GM19328 (cell line): Measurements from ENCODE around the gene PSPN.
"Not testable (repeated sequence)": the region's sequence is repeated elsewhere in the genome, so short reads cannot be mapped to it uniquely, and the experiment has no call there.

Source experiments
- ATAC-seq: cut with Tn5 transposase; IDR thresholded peaks from one replicate; pipeline ENCODE4 v1.9.1; 2021; ENCODE audit warnings: mild to moderate bottlenecking, moderate library complexity; ENCODE audit not compliant: unreplicated experiment

PSPN gene

DNA sequence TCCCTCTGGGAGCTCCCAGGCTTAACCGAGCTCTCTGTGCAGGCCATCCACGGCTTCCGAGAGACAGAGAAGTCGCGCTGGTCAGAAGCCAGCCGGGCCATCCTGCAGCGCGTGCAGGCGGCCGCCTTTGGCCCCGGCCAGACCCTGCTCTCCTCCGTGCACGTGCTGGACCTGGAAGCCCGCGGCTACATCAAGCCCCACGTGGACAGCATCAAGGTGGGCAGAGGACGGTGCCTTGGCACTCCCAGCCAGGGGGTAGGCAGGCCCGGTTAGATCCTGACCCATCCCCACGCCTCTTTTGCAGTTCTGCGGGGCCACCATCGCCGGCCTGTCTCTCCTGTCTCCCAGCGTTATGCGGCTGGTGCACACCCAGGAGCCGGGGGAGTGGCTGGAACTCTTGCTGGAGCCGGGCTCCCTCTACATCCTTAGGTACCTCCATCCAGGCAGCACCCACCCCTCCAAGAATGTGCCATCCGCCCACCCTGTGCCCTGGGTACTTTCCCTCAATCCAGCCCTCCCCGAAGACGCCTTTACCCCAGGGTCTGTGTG, 1.5 kb downstream of the PSPN start:
- ATAC-seq = no peak

DNA sequence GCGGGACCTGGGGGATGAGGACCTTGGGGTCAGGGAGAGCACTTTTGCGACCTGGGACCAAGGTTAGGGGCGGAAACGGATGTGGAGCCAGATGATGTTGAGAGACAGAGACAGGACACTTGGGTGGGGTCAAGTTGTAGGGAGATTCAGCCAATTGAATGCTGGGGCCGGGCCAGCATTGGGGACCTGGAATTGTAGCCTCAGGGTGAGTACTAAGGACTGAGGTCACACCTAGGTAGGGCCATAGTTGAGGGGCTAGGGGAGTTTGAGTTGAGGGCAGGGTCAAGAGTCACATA, 2.0 kb downstream of the PSPN start:
- no peak for ATAC-seq

DNA sequence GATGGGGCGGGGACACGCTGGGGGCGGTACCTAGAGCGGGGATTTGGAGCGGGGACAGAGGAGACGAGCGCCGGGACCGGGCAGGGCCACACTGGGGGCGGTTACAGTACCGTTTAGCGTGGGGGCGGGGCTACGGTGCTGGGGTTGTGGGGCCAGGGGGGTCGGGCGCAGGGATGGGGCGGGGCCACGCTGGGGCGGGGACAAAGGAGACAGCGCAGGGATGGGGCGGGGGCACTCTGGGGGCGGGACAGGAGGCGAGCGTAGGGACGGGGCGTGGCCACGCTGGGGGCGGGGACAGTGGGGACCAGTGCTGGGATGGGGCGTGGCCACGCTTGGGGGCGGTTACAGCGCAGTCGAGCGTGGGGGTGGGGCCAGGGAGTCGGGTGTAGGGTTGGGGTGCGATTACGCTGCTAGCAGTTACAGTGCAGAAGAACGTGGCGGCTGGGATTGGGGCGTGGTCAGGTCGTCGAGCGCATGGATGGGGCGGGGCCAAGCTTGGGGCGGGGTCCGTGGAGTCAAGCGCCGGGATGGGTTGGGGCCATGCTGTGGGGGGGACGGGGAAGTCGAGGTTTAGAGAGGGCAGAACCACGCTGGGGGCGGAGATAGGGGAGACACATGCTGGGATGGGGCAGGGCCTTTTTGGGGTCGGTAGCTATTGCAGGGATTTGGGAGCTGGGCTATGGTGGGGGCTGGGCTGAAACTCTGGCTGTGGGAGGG, 2.5 kb downstream of the PSPN start:
- ATAC-seq = peak; percentile 56

DNA sequence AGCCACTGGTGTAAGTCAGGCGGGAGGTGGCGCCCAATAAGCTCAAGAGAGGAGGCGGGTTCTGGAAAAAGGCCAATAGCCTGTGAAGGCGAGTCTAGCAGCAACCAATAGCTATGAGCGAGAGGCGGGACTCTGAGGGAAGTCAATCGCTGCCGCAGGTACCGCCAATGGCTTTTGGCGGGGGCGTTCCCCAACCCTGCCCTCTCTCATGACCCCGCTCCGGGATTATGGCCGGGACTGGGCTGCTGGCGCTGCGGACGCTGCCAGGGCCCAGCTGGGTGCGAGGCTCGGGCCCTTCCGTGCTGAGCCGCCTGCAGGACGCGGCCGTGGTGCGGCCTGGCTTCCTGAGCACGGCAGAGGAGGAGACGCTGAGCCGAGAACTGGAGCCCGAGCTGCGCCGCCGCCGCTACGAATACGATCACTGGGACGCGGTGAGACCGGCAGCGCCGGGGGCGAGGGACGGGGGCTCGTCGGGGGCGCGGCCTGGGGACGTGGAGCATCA, 3.1 kb downstream of the PSPN start, which contains the start of gene ALKBH7:
TSS of gene ALKBH7 (plus strand) at position 201 of the 502 bp plus-strand sequence. CDS start at position 228, 27 bp downstream.
- ATAC-seq = peak; percentile 66

DNA sequence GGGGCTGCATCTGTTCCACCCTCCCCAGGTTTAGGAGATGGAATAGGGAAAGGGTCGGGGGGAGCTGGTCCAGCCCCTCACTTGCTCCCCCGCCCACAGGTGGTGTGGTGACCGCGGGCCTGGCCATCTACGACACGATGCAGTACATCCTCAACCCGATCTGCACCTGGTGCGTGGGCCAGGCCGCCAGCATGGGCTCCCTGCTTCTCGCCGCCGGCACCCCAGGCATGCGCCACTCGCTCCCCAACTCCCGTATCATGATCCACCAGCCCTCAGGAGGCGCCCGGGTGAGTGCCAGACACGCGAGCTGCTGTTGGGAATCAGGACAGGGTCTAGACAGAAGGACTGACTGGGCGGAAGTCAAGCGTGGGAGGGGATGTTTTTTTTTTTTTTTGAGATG, 11.4 kb downstream of the PSPN start:
- ATAC-seq = no peak

DNA sequence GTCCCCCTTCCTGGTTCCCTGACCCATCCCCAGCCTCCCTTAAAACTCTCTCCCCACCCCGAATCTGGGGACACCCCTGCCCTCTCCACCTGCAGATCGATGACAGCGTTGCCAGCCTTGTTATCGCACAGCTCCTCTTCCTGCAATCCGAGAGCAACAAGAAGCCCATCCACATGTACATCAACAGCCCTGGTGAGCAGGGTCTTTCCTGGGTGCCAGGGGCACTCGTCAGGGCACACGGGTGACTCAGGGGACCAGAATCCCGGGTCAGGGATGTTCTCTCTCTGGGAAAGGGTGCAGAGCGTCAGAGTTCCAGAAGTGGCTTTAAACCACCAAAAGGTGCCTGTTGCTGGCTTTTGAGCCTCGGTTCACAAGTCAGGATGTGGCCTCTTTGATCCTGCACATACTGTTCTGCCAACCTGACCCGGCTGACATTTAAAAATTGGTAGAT, 13.4 kb downstream of the PSPN start:
- no peak for ATAC-seq

DNA sequence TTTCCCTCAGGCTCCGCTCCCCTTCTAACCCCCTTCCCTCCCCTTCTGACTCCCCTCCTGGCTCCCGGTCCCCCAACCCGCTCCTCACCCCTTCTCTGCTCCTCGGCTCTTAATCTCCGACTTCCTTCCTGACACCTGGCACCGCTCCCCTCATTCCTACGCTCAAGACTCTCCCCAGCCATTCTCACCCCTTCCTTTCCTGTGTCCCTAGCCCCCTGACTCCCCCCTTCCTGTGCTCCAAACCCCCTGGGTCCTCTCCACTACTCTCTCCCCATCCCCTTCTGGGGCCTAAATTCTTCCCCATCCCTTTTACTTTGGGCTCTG, 13.7 kb downstream of the PSPN start:
- ATAC-seq = no peak

DNA sequence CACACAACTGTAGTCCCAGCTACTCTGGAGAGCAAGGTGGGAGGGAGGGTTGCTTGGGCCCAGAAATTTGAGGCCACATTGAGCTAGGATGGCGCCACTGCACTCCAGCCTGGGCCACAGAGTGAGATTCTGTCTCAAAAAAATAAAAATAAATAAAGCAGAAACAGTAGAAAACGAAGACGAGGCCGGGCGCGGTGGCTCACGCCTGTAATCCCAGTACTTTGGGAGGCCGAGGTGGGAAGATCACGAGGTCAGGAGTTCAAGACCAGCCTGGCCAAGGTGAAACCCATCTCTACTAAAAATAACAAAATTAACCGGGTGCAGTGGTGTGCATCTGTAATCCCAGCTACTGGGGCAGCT, 14.9 kb downstream of the PSPN start:
- not testable (repeated sequence) for ATAC-seq

DNA sequence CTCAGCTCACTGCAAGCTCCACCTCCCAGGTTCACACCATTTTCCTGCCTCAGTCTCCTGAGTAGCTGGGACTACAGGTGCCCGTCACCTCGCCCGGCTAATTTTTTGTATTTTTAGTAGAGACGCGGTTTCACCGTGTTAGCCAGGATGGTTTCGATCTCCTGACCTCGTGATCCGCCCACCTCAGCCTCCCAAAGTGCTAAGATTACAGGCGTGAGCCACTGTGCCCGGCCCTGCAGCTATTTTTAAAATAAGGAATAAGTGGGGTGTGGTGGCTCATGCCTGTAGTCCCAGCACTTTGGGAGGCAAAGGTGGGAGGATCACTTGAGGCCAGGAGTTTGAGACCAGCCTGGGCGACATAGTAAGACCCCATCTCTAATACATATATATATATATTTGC, 15.3 kb downstream of the PSPN start:
- not testable (repeated sequence) for ATAC-seq

DNA sequence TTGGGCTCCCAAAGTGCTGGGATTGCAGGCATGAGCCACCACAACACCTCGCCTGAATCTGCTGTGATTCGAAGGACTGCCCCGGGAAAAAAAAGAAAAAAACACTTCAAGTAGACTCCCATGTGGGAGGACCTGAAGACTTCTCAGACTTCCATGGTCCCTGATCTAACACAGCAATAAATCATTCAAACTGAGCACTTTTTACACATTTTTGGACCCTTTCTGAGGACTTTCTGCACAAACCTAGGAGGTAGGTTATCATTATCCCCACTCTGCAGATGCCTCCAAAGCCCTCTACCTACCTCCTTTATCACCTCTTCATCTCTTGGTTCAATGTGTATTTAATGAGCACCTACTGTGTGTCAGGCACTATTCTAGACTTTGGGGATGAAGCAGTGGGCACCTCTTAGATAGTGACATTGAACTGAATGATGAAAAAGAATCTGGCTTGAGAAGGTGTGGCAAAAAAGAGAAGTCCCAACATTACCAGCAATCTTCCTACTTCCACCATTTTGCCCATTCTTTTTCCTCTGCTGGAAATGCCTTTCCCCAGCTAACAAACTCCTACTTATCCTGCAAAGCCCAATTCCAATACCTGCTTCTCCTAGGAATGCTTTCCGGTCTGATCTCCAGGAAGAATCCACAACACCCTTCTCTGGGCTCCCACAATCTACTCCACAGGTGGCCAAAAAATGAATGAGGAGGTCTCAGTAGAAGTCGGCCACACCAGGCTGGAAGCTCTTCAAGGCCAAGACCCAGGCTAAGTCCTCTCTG, 16.0 kb downstream of the PSPN start:
- ATAC-seq = no peak

DNA sequence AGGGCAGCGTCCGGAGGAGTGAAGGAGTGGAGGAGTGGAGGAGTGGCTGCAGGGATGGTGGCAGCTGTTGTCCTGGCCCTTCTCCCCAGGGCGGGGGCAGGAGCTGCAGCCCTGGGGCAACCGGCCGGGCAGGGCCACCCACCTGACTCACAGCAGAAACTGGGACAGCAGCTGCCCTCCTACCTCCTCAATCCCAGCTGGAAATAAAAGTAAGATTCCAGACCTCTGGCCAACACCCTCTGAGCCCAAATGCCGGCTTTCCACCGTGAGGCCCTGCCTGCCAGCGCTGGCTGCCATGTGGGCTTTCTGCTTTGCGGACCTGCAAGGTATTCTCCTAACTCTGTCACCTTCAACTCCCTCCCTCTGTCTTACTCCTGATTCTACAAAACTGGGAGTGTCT, 17.7 kb downstream of the PSPN start:
- no peak for ATAC-seq

DNA sequence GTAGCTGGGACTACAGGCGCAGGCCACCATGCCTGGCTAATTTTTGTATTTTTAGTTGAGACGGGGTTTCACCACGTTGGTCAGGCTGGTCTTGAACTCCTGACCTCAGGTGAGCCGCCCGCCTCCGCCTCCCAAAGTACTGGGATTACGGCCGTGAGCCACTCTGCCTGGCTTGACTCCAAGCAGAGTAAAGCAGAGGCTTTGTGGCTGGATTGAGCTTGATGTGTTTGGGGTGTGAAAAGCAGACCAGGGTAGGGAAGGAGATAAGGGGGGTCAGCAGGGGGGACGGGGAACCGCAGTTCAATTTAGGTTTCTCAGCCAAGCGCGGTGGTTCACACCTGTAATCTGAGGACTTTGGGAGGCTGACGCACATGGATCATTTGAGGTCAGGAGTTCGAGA, 18.6 kb downstream of the PSPN start:
- no peak for ATAC-seq

DNA sequence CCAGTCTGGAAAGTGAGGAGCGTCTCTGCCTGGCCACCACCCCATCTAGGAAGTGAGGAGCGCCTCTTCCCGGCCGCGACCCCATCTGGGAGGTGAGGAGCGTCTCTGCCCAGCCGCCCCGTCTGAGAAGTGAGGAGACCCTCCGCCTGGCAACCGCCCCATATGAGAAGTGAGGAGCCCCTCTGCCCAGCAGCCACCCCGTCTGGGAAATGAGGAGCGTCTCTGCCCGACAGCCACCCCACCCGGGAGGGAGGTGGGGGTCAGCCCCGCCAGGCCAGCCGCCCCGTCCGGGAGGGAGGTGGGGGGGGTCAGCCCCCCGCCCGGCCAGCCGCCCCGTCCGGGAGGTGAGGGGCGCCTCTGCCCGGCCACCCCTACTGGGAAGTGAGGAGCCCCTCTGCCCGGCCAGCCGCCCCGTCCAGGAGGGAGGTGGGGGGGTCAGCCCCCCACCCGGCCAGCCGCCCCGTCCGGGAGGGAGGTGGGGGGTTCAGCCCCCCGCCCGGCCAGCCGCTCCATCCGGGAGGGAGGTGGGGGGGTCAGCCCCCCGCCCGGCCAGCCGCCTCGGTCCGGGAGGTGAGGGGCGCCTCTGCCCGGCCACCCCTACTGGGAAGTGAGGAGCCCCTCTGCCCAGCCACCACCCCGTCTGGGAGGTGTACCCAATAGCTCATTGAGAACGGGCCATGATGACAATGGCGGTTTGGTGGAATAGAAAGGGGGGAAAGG, 20.3 kb downstream of the PSPN start:
- ATAC-seq = not testable (repeated sequence)

DNA sequence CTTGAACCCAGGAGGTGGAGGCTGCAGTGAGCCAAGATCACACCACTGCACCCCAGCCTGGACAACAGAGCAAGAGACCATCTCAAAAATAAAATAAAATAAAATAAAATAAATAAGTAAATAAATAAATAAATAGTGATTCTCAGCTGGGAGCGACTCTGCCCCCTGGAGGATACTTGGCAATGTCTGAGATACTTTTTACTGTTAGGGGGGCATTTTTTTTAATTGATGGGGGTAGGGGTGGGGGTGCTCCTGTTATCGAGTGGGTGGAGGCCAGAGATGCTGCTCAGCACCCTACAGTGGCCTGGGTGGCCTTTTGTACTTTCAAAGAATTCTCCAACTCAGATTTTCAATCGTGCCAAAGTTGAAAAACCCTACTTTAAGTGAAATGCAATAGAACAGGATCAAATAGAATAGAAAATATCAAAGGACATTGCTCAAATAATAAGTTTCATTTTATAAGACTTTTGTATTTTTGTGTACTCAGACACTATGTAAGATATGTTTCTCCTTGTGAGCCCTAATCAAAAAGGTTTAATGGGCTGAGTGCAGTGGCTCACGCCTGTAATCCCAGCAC, 21.5 kb downstream of the PSPN start:
- ATAC-seq = no peak

DNA sequence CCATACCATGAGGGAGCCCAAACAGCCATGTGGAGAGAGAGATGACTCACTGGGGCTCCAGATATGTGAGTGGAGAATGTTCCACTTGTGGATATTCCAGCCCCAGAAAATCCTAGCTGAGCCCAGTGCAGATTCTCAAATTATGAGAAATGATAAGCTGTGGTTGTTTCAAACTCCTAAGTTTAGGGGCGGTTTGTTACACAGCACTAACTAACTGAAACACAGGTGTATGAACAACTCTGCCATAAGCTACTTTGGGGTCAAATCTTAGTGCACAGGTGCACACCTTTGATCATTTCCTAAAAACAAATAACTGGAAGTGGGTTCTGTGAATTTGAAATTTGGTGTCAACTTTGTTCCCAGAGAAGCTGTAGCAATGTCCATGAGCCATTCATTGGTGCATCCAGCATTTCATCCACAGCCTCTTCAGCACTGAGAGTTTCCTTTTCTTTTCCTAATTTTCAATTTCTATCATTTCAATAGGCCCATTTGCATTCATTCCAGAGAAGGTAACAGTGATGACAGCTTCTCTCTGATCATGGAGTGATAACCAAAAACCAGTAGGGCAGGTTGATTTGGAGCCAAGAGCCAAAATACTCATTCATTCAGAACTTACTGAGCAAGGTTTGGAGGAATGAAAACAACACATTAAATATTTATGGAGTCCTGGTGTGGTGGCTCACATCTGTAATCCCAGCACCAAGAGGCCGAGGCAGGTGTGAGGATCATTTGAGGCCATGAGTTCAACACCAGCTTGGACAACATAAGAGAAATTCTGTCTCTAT, 23.2 kb downstream of the PSPN start:
- ATAC-seq = no peak

DNA sequence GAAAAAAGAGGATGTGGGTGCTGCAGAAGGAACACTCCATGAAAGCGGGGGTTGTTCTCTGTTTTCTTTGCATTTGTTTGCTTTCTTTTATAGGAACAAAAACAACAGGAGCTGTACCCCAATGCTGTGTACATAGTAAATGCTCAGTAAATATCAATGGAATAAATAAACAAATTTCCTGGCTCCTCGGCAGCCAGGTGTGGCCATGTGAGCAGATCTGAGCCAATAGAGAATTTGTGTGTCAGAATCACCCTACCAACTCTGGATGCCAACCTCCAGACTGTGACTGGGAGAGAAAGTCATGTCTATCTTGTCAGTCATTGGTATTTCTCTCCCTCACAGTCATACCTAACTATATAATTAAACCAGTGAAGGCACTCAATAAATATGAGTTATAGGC, 25.0 kb downstream of the PSPN start:
- ATAC-seq = no peak

DNA sequence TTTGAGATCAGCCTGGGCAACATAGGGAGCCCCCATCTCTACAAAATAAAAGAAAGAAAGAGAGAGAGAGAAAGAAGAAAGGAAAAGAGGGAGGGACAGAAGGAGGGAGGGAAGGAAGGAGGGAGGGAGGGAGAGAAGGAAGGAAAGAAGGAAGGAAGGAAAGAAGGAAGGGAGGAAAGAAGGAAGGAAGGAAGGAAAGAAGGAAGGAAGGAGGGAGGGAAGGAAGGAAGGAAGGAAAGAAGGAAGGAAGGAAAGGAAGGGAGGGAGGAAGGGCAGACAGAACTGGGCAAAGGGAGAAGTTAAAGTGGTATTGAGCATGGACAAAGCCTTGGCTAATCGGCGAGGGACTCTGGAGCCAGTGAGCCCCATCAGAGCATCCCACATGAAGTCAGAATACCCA, 26.5 kb downstream of the PSPN start:
- not testable (repeated sequence) for ATAC-seq

DNA sequence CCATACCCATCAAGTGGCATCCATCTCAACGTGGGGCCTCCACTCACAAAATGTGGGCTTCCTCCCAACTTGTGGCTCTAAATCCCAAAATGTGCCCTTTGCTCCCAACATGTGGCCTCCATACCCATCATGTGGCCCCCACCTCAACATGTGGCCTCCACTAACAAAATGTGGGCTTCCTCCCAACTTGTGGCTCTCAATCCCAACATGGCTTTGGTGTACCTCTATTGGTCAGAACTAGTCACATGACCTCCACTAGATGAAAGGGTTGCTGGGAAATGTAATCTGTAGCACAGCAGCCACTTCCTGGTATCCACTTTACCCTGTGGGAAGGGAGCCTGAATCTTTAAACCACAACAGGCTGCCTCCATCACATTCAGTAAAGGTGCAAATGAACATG, 32.3 kb downstream of the PSPN start:
- no peak for ATAC-seq

DNA sequence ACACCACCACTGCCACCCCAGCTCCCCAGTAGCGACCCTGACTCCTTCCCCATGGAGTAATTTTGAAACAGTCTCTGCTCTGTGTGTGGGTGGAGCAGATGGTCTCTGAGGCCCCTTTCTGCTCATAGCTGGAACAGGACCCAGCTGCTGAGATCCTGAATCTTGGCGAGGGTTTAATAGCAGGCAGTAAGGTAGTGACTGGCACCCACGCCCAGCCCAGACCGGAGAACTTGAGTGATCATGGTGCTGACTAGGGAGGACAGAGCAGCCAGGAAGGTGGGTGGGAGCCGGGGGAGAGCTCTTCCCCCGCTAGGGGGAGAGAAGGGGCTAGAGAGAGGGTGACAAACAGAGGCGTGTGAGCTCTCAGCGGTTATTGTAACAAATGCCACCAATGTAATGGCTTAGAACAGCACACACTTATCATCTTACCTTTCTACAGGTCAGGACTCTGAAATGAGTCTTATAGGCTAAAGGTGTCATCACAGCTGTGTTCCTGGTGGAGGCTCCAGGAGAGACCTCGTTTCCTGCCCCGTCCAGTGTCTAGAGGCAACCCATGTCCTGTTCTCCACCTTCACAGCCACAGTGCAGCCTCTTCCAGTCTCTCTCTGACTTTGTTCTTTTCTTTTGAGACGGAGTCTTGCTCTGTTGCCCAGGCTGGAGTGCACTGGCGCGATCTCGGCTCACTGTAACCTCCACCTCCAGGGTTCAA, 35.1 kb downstream of the PSPN start:
- no peak for ATAC-seq
